GM18861 (cell line): ENCODE results near the gene PPM1K.
A peak's percentile ranks its signal among the peaks of the same experiment; 100 is the strongest.

Experiments used
- ATAC-seq: cut with Tn5 transposase; IDR thresholded peaks from one replicate; pipeline ENCODE4 v1.9.1; 2021; ENCODE audit not compliant: unreplicated experiment

Gene PPM1K

GRCh38 chr4:88277711-88278225 is 6.6 kb downstream of the PPM1K start:
- no peak for ATAC-seq

GRCh38 chr4:88276952-88277710 is 7.2 kb downstream of the PPM1K start:
- no peak for ATAC-seq

- ATAC-seq, result no peak
Measured at GRCh38 chr4:88275949-88276515, 8.3 kb downstream of the PPM1K start.

GRCh38 chr4:88275516-88275915 is 8.8 kb downstream of the PPM1K start:
- peak; percentile 47 for ATAC-seq

GRCh38 chr4:88268913-88269312 is 15.4 kb downstream of the PPM1K start:
- ATAC-seq, result no peak

GRCh38 chr4:88264336-88264735 is 20.0 kb downstream of the PPM1K start:
- no peak for ATAC-seq

GRCh38 chr4:88257726-88258125 is 26.6 kb downstream of the PPM1K start:
- ATAC-seq, result no peak

- no peak for ATAC-seq
Measured at GRCh38 chr4:88255111-88255510, 29.2 kb downstream of the PPM1K start.

GRCh38 chr4:88251924-88252323 is 32.4 kb downstream of the PPM1K start:
- no peak for ATAC-seq

GRCh38 chr4:88247148-88247547 is 37.2 kb downstream of the PPM1K start:
- no peak for ATAC-seq

- ATAC-seq, result no peak
Measured at GRCh38 chr4:88246600-88246999, 37.8 kb downstream of the PPM1K start.

- no peak for ATAC-seq
Measured at GRCh38 chr4:88244816-88245579, 39.4 kb downstream of the PPM1K start.

GRCh38 chr4:88244056-88244455 is 40.3 kb downstream of the PPM1K start:
- ATAC-seq, result no peak

GRCh38 chr4:88242144-88242543 is 42.2 kb downstream of the PPM1K start:
- ATAC-seq, result no peak

- no peak for ATAC-seq
Measured at GRCh38 chr4:88240297-88240714, 44.1 kb downstream of the PPM1K start.

- ATAC-seq, result no peak
Measured at GRCh38 chr4:88230969-88231771, 53.2 kb downstream of the PPM1K start.

- ATAC-seq, result no peak
Measured at GRCh38 chr4:88230461-88230891, 53.9 kb downstream of the PPM1K start.

GRCh38 chr4:88227734-88228133 is 56.6 kb downstream of the PPM1K start:
- ATAC-seq, result no peak

- no peak for ATAC-seq
Measured at GRCh38 chr4:88226143-88226542, 58.2 kb downstream of the PPM1K start.

GRCh38 chr4:88225232-88226105 is 58.9 kb downstream of the PPM1K start:
- ATAC-seq, result no peak
